GM23338 (cell line): ENCODE data around the gene ZMAT5. TPM values are rescaled to one million over a fixed set of nuclear protein-coding genes. Genes with fewer than 3 reads are reported as not detected.

Experiments used
- ATAC-seq: fragments of 200-7000 bp; cut with Tn5 transposase; 3 replicates; pipeline ENCODE4 v1.9.1; 2020
- DNase-seq: peaks from one replicate; pipeline ENCODE4 v3.0.0-alpha.2; 2015; ENCODE audit warnings: low spot score
- H2AFZ ChIP-seq: fragments of 200-600 bp; sonication (generic); 2 replicates; pipeline ENCODE4 v1.8.0; 2016; ENCODE audit warnings: antibody characterized with exemption, mild to moderate bottlenecking, moderate library complexity
- H3F3A ChIP-seq: fragments of 200-600 bp; sonication (generic); replicated peaks from 2 replicates; pipeline ENCODE4 v1.8.0; 2017; ENCODE audit warnings: antibody characterized with exemption, mixed run types, low read depth
- H3K27ac ChIP-seq: fragments of 200-600 bp; sonication (generic); 2 replicates; pipeline ENCODE4 v1.6.1; 2016; ENCODE audit warnings: low read depth
- H3K27me3 ChIP-seq: fragments of 200-600 bp; sonication (generic); 2 replicates; pipeline ENCODE4 v1.8.0; 2016; ENCODE audit warnings: mild to moderate bottlenecking, mixed run types, moderate library complexity; ENCODE audit not compliant: insufficient read depth
- H3K36me3 ChIP-seq: fragments of 200-600 bp; sonication (generic); 2 replicates; pipeline ENCODE4 v1.8.0; 2016; ENCODE audit warnings: mild to moderate bottlenecking; ENCODE audit not compliant: insufficient read depth
- H3K4me1 ChIP-seq: fragments of 200-600 bp; sonication (generic); 2 replicates; pipeline ENCODE4 v1.8.0; 2016; ENCODE audit warnings: mild to moderate bottlenecking, moderate library complexity; ENCODE audit not compliant: insufficient read depth
- H3K4me2 ChIP-seq: fragments of 200-600 bp; sonication (generic); 2 replicates; pipeline ENCODE4 v1.7.1; 2017; ENCODE audit warnings: mixed run types
- H3K4me3 ChIP-seq: fragments of 200-600 bp; sonication (generic); 2 replicates; pipeline ENCODE4 v1.6.1; 2016; ENCODE audit warnings: mixed run types
- H3K79me2 ChIP-seq: fragments of 200-600 bp; sonication (generic); replicated peaks from 2 replicates; pipeline ENCODE4 v1.8.0; 2017; ENCODE audit warnings: mild to moderate bottlenecking; ENCODE audit not compliant: insufficient read depth
- H3K9me2 ChIP-seq: fragments of 200-600 bp; sonication (generic); 2 replicates; pipeline ENCODE4 v1.8.0; 2017; ENCODE audit not compliant: insufficient read depth
- H4K20me1 ChIP-seq: fragments of 200-600 bp; sonication (generic); replicated peaks from 2 replicates; pipeline ENCODE4 v1.8.0; 2017; ENCODE audit warnings: mild to moderate bottlenecking; ENCODE audit not compliant: insufficient read depth
- H3K27ac Mint-ChIP-seq: 2 replicates; pipeline ENCODE4 v1.8.0; 2020; ENCODE audit warnings: inconsistent platforms, mild to moderate bottlenecking, moderate library complexity, mixed read lengths
- H3K27me3 Mint-ChIP-seq: 3 replicates; pipeline ENCODE4 v1.8.0; 2022; ENCODE audit warnings: low read depth, mild to moderate bottlenecking, moderate library complexity, mixed read lengths, inconsistent platforms; ENCODE audit not compliant: insufficient read depth, poor library complexity
- H3K36me3 Mint-ChIP-seq: 3 replicates; pipeline ENCODE4 v1.8.0; 2021; ENCODE audit warnings: low read depth, mild to moderate bottlenecking, inconsistent platforms, moderate library complexity, mixed read lengths
- H3K4me1 Mint-ChIP-seq: 3 replicates; pipeline ENCODE4 v1.8.0; 2020; ENCODE audit warnings: mild to moderate bottlenecking, inconsistent platforms, mixed read lengths
- H3K4me3 Mint-ChIP-seq: 3 replicates; pipeline ENCODE4 v1.8.0; 2021; ENCODE audit warnings: moderate library complexity, mild to moderate bottlenecking, inconsistent platforms, mixed read lengths
- H3K9me3 Mint-ChIP-seq: 3 replicates; pipeline ENCODE4 v1.8.0; 2020; ENCODE audit warnings: moderate library complexity, mild to moderate bottlenecking, inconsistent platforms, mixed read lengths
- CREB1 ChIP-seq: fragments of 250-450 bp; sonication (Bioruptor Pico); IDR thresholded peaks from 2 replicates; pipeline ENCODE4 v1.5.0; 2020; ENCODE audit warnings: low read depth, mild to moderate bottlenecking, moderate library complexity
- EZH2 ChIP-seq: fragments of 200-600 bp; sonication (generic); IDR thresholded peaks from one replicate; pipeline ENCODE4 v1.8.0; 2017; ENCODE audit warnings: antibody characterized with exemption, mild to moderate bottlenecking, low read depth; ENCODE audit not compliant: unreplicated experiment
- EZH2phosphoT487 ChIP-seq: fragments of 200-600 bp; sonication (generic); IDR thresholded peaks from one replicate; pipeline ENCODE4 v1.8.1; 2018; ENCODE audit warnings: antibody characterized with exemption; ENCODE audit not compliant: unreplicated experiment
- JUNB ChIP-seq: IDR thresholded peaks from one replicate; pipeline ENCODE4 v1.6.1; 2016; ENCODE audit warnings: antibody characterized with exemption; ENCODE audit not compliant: unreplicated experiment
- NANOG ChIP-seq: IDR thresholded peaks from 2 replicates; pipeline ENCODE4 v1.6.1; 2016; ENCODE audit warnings: antibody characterized with exemption, borderline replicate concordance
- REST ChIP-seq: IDR thresholded peaks from one replicate; pipeline ENCODE4 v1.6.1; 2018; ENCODE audit warnings: antibody characterized with exemption; ENCODE audit not compliant: unreplicated experiment
- STAT1 ChIP-seq: IDR thresholded peaks from one replicate; pipeline ENCODE4 v1.6.1; 2016; ENCODE audit warnings: antibody characterized with exemption; ENCODE audit not compliant: unreplicated experiment
- ZNF114 ChIP-seq: fragments of 250-450 bp; sonication (Bioruptor Pico); IDR thresholded peaks from 2 replicates; pipeline ENCODE4 v1.5.0; 2020; ENCODE audit warnings: mild to moderate bottlenecking, moderate library complexity
- ZNF331 ChIP-seq: fragments of 250-450 bp; sonication (Bioruptor Pico); IDR thresholded peaks from 2 replicates; pipeline ENCODE4 v1.5.0; 2020; ENCODE audit warnings: low read depth, mild to moderate bottlenecking, moderate library complexity
- ZNF462 ChIP-seq: fragments of 250-450 bp; sonication (Bioruptor Pico); IDR thresholded peaks from 2 replicates; pipeline ENCODE4 v1.5.0; 2020; ENCODE audit warnings: mild to moderate bottlenecking, moderate library complexity
- polyA plus RNA-seq: library from polyadenylated mRNA; unstranded; fragments of >200 nt; fragmentation: Nextera tagmentation; extraction: Ambion mirVana; gene quantifications from 2 replicates; pipeline ENCODE4 v1.2.1, GENCODE V29; 2016
- total RNA-seq: library from RNA; depleted of rRNA; stranded (reverse); fragments of >200 nt; shearing (Covaris generic); gene quantifications from 2 replicates; pipeline ENCODE4 v1.2.3, GENCODE V29; 2014
- TF ChIP-seq, protein P1 (sequence below): IDR thresholded peaks from 2 replicates; pipeline ENCODE4 v1.6.1; 2016; ENCODE audit warnings: antibody characterized with exemption

The ZMAT5 gene
- total and polyA plus RNA-seq, 2 experiments from 2014 or later, result 14.6 to 25.4 TPM

DNA sequence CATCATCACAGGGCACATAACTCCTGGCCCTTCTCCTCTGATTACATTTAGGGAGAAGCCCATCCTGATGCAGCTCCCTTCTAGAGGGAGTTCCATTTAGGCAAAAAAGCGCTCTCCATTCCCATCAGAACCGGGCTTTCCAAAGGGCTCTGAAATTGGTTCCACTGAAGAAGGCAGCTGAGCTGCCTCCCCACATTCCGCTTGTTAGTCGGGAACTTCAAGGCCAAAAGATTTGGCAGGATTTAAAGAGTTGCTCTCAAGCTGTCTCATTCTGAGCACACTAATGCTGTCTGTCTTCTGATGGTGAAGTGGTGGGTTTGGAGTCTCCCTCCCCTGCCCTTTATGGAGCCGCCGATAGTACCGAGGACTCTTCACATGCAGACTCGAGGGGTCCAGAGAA, 73.6 kb downstream of the ZMAT5 start (continued):
- TF ChIP-seq REST (no peak), JUNB (no peak), ZNF114 (no peak), ZNF331 (CRISPR knock-in tag) (no peak), STAT1 (no peak), EZH2 (no peak), CREB1 (CRISPR knock-in tag) (no peak)
- TF ChIP-seq, protein P1, sequence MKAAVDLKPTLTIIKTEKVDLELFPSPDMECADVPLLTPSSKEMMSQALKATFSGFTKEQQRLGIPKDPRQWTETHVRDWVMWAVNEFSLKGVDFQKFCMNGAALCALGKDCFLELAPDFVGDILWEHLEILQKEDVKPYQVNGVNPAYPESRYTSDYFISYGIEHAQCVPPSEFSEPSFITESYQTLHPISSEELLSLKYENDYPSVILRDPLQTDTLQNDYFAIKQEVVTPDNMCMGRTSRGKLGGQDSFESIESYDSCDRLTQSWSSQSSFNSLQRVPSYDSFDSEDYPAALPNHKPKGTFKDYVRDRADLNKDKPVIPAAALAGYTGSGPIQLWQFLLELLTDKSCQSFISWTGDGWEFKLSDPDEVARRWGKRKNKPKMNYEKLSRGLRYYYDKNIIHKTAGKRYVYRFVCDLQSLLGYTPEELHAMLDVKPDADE, result no peak

DNA sequence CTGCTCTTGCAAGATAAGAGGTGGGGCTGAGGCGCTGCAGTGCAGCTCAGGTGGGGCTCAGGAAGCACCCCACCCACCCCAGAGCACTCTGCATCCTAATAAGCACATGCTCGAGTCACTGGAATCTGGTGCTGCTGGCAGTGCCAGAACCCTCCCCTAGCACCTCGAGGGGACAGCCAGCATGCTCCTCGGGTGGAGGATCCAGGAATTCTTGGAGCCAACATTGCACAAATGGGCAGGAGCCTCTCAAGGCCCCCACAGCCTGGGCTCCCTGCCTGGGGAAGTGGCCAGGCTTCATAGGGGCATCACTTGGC, 74.5 kb downstream of the ZMAT5 start:
- ATAC-seq, result no peak
- H2AFZ ChIP-seq, result no peak overlapping the region
- Mint-ChIP-seq H3K4me3 (no peak overlapping the region), H3K4me1 (peaks cover 53% of the 10 kb centered on the region), H3K36me3 (peaks cover 2% of the 10 kb centered on the region; the same call in 2 of the 3 replicates), H3K27ac (no peak overlapping the region), H3K27me3 (peaks cover 13% of the 10 kb centered on the region), H3K9me3 (no peaks in the 10 kb centered on the region)
- H3K79me2 ChIP-seq, result no peaks in the 10 kb centered on the region
- H3K36me3 ChIP-seq, result no peaks in the 10 kb centered on the region
- no peak overlapping the region for H3K4me2 ChIP-seq
- H3K27me3 ChIP-seq, result no peaks in the 10 kb centered on the region
- H3K4me1 ChIP-seq, result peaks cover 48% of the 10 kb centered on the region
- H4K20me1 ChIP-seq, result peaks cover 4% of the 10 kb centered on the region
- H3F3A ChIP-seq, result no peaks in the 10 kb centered on the region; the same call in 1 of the 2 replicates
- no peak for DNase-seq
- no peak overlapping the region for H3K27ac ChIP-seq
- no peaks in the 10 kb centered on the region for H3K9me2 ChIP-seq
- no peak overlapping the region for H3K4me3 ChIP-seq
- TF ChIP-seq NANOG (no peak), ZNF114 (no peak), EZH2phosphoT487 (no peak), STAT1 (no peak), REST (no peak), CREB1 (CRISPR knock-in tag) (no peak), ZNF462 (CRISPR knock-in tag) (no peak), ZNF331 (CRISPR knock-in tag) (no peak), EZH2 (no peak), JUNB (no peak)
